BJ (cell line): ENCODE results near the gene POLR2L. TPM values are rescaled to one million over a fixed set of nuclear protein-coding genes. Genes with fewer than 3 reads are reported as not detected.

Source experiments
- CTCF ChIA-PET: fragments of 350-600 bp; formaldehyde crosslinking; extraction: SDS; loops from one replicate; lab custom pipeline; 2021; ENCODE audit warnings: antibody characterized with exemption, inconsistent platforms; lab: Yijun Ruan, JAX
- POLR2A ChIA-PET: fragments of 300-600 bp; sonication (Branson Sonifier 250); formaldehyde crosslinking; extraction: SDS; loops from one replicate; lab custom pipeline; 2021; ENCODE audit warnings: antibody characterized with exemption; lab: Charles Lee
- DNase-seq: peaks from one replicate; pipeline ENCODE4 v3.0.0-alpha.2; 2011; ENCODE audit warnings: low read depth
- H3K27me3 ChIP-seq: 2 replicates; pipeline ENCODE4 v1.6.0; 2011; ENCODE audit warnings: low read length; ENCODE audit not compliant: control insufficient read depth, insufficient read depth
- H3K36me3 ChIP-seq: 2 replicates; pipeline ENCODE4 v1.5.1; 2011; ENCODE audit warnings: low read length; ENCODE audit not compliant: control insufficient read depth, insufficient read depth
- H3K4me3 ChIP-seq: 2 replicates; pipeline ENCODE4 v1.5.1; 2011; ENCODE audit warnings: low read depth, mild to moderate bottlenecking, control low read depth, low read length
- CTCF ChIP-seq: IDR thresholded peaks from 2 replicates; pipeline ENCODE4 v1.5.1; 2011; ENCODE audit warnings: low read depth, mild to moderate bottlenecking, control low read depth, inconsistent platforms, low read length, moderate library complexity; ENCODE audit not compliant: insufficient read depth
- polyA plus RNA-seq: library from polyadenylated mRNA; depleted of rRNA; stranded (reverse); fragments of >200 nt; gene quantifications from 2 replicates; pipeline ENCODE4 v1.2.3, GENCODE V29; 2011

Gene POLR2L
- polyA plus RNA-seq, 1 experiment: 734 TPM

GRCh38 chr11:856397-856796, 14.1 kb upstream of the POLR2L start:
- Histone ChIP-seq H3K27me3 (no peaks in the 10 kb centered on the region), H3K4me3 (no peak overlapping the region), H3K36me3 (peaks cover 5% of the 10 kb centered on the region)
- no peak for DNase-seq
- no peak for TF ChIP-seq CTCF
- POLR2A ChIA-PET: no interaction called here
- CTCF ChIA-PET: interaction anchor here (1.8 to 2.0 kb wide), 2 partner anchors 8 to 195 kb away, joined by 7 to 9 read pairs; no protein-coding TSS in a partner anchor

DNA sequence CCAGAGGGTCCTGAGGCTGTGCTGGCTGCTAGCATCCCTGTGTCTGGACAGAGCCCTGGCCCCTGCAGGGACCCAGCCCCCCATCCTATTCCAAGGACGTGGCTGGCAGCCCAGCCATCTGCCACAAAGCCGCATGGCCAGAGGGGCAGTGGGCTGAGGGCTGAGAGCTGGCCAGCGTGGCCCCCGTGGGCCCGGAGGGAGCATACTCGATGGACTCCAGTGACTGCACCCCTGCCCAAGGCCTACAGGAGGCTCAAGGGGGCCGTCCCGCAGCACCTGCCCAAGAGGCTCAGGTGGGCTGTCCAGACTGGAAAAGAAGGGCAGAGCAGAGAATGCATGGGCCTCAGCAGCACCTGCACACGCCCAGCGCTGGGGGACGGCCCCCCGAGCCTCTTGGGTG, 13.5 kb upstream of the POLR2L start:
- Histone ChIP-seq H3K36me3 (peaks cover 6% of the 10 kb centered on the region), H3K27me3 (no peaks in the 10 kb centered on the region), H3K4me3 (no peak overlapping the region)
- DNase-seq: no peak
- ChIA-PET CTCF (interaction anchor here (1.8 to 2.0 kb wide), 2 partner anchors 8 to 196 kb away, joined by 7 to 9 read pairs; no protein-coding TSS in a partner anchor), POLR2A (no interaction called here)
- TF ChIP-seq CTCF: no peak

DNA sequence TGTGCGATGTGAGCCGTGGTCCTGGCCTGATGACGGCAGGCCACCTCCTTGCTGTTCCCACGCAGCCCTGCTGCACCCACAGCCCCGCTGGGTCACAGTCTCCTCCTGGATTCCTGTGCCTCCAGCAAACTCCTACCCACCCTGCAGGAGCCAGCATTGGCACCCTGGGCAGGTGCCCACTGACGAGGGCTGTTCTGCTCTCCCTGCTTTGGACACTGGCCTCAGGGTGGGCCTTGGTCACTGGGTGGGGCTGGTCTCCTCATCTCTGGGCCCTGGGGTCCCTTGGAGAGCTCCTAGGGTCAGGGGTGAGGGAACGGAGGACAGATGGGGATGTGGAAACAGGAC, 13.0 kb upstream of the POLR2L start:
- POLR2A ChIA-PET: no interaction called here
- H3K36me3 ChIP-seq: peaks cover 9% of the 10 kb centered on the region
- no peak for TF ChIP-seq CTCF

DNA sequence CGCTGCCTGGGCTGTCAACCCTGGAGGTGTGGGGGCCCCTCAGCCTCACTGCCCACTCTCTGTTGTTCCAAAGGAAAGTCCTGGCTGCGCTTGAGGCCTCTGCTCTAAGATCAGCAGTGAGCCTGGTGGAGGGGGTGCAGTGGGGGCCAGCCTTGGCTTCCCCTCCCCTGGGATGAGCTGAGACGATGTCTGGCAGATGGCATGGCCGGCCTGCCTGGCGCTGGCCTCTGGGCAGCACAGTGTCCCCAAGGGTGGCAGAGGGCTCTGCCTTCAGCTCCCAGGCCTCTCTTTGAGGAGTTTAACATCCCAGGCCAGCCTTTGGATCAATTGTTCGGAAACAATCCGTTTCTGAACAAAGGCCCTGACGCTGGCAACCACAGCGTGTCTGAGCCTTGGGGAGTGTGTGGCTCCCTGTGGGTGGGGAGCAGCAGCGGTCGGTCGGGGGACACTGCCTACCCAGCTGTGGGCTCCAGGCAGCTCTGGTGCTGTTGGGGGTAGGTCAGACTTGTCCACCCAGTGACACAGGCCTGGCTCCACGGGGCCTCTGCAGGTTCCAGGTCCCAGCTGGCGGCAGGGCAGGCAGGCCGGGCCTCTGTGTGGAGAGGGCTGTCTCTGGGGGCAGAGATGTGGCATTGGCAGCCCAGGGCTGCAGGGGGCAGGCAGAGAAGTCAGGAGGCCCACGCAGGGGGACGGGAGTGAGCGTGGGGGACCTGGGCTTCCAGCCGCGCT, 12.4 kb upstream of the POLR2L start:
- DNase-seq: no peak
- ChIA-PET CTCF (interaction anchor here (0.6 to 1.2 kb wide), 2 partner anchors 12 to 197 kb away, joined by 3 read pairs; no protein-coding TSS in a partner anchor), POLR2A (no interaction called here)
- H3K36me3 ChIP-seq: peaks cover 9% of the 10 kb centered on the region
- H3K27me3 ChIP-seq: no peaks in the 10 kb centered on the region
- no peak overlapping the region for H3K4me3 ChIP-seq
- no peak for TF ChIP-seq CTCF

More for the DNA sequence above, 13.0 kb upstream of the POLR2L start:
- no peak overlapping the region for H3K4me3 ChIP-seq
- H3K27me3 ChIP-seq: no peaks in the 10 kb centered on the region
- CTCF ChIA-PET: interaction anchor here (1.2 kb wide), 1 partner anchor 196 kb away, joined by 3 read pairs; no protein-coding TSS in a partner anchor
- DNase-seq: no peak

DNA sequence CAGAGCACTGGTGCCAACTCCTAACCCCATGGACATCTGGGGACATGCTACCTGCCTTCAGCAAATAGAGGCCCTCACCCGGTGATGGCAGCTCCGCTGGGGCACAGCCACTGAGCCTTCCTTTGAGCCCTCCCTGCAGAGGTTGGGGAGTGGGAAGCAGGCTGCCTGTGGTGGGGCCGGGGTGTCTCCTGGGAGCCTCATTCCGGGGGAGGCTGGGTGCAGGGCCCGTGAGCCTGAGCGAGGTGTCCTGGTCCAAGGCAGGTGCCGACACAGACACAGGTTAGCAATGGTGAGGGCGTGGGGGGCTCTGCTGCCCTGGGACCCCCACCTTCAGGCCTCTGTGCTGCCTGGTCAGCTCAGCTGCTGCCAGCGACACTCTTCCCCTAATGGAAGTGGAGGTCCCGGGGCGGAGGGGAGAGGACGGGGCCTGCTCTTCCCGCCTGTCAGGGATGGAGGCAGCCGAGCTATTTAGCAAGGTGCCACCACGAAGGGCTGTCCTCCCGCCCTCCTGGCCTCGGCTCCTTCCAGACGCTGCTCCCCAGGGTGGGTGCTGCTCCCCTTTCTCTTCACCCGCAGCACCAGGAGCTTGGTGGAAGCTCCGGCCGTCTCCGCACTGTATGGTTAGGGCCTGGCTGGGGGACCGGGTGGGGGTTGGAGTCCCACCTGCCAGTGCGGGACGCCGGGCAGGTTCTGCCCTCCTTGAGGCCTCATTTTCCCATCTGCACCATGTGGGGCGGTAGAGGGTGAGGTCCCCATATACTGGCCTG, 11.5 kb upstream of the POLR2L start:
- no peak for TF ChIP-seq CTCF
- ChIA-PET CTCF (interaction anchor here (0.6 to 1.2 kb wide), 2 partner anchors 11 to 198 kb away, joined by 3 read pairs; no protein-coding TSS in a partner anchor), POLR2A (no interaction called here)
- no peak for DNase-seq
- no peak overlapping the region for H3K4me3 ChIP-seq
- peaks cover 9% of the 10 kb centered on the region for H3K36me3 ChIP-seq
- no peaks in the 10 kb centered on the region for H3K27me3 ChIP-seq
